A549 (cell line): ENCODE results near the gene NFRKB. TPM values are rescaled to one million over a fixed set of nuclear protein-coding genes. Genes with fewer than 3 reads are reported as not detected.

Source experiments
- ATAC-seq, 2 experiments: fragments of 200-7000 bp in 1 of 2; fragments of >200 bp in 1 of 2; cut with Nextera tagmentation in 1 of 2; cut with Tn5 transposase in 1 of 2; 3 replicates each; pipeline versions ENCODE4 v1.8.0 to v1.9.1; 2018 to 2020; ENCODE audit warnings: mild to moderate bottlenecking in 1 of 2, moderate library complexity in 1 of 2
- CTCF ChIA-PET: fragments of 300-600 bp; sonication (Branson Sonifier 250); formaldehyde crosslinking; extraction: SDS; loops from one replicate; lab custom pipeline; 2021; ENCODE audit warnings: antibody characterized with exemption, inconsistent platforms; lab: Yijun Ruan, JAX
- POLR2A ChIA-PET: fragments of 350-600 bp; formaldehyde crosslinking; extraction: SDS; loops from one replicate; lab custom pipeline; 2021; ENCODE audit warnings: antibody characterized with exemption, inconsistent platforms; lab: Yijun Ruan, JAX
- DNase-seq, 2 experiments: peaks; one replicate each; pipeline versions ENCODE4 v3.0.0 to v3.0.0-alpha.2; 2011 to 2016; ENCODE audit warnings: low read depth in 1 of 2, low spot score in 1 of 2
- FAIRE-seq: peaks from 2 replicates; lab custom pipeline; 2011; peaks lifted over from hg19 to GRCh38; lab: Jason Lieb, UNC
- H3K27ac ChIP-seq, 2 experiments: fragments of >200 bp; sonication (Bioruptor Twin); formaldehyde crosslinking; 3 replicates each; pipeline ENCODE4 v1.5.1; 2016 to 2017
- H3K4me1 ChIP-seq: fragments of >200 bp; sonication (Bioruptor Twin); formaldehyde crosslinking; 3 replicates; pipeline ENCODE4 v1.6.1; 2016
- H3K4me2 ChIP-seq: fragments of >200 bp; sonication (Bioruptor Twin); formaldehyde crosslinking; 3 replicates; pipeline ENCODE4 v1.6.1; 2016
- H3K4me3 ChIP-seq: fragments of >200 bp; sonication (Bioruptor Twin); formaldehyde crosslinking; 3 replicates; pipeline ENCODE4 v1.5.1; 2016
- H3K9me3 ChIP-seq: fragments of >200 bp; sonication (Bioruptor Twin); formaldehyde crosslinking; 3 replicates; pipeline ENCODE4 v1.6.1; 2016
- BHLHE40 ChIP-seq: IDR thresholded peaks from 2 replicates; pipeline ENCODE4 v1.6.1; 2012; ENCODE audit warnings: low read depth, low read length, inconsistent platforms
- CBX8 ChIP-seq: fragments of 200-600 bp; sonication (generic); IDR thresholded peaks from 2 replicates; pipeline ENCODE4 v1.6.1; 2016
- CHD2 ChIP-seq: fragments of 150-350 bp; IDR thresholded peaks from 2 replicates; pipeline ENCODE4 v1.6.1; 2014; ENCODE audit warnings: low read length; ENCODE audit not compliant: partially characterized antibody
- EHF ChIP-seq: fragments of 250-450 bp; sonication (Bioruptor Pico); IDR thresholded peaks from 2 replicates; pipeline ENCODE4 v1.5.0; 2020; ENCODE audit warnings: mild to moderate bottlenecking
- EP300 ChIP-seq, 2 experiments: fragments of >200 bp; sonication (Bioruptor Twin); formaldehyde crosslinking; IDR thresholded peaks; 2 replicates in 1 of 2; 3 replicates in 1 of 2; pipeline ENCODE4 v1.6.1; 2016 to 2017
- FOSL2 ChIP-seq, 2 experiments: fragments of 450-650 bp in 1 of 2; fragments of >200 bp in 1 of 2; sonication (Bioruptor Twin) in 1 of 2; formaldehyde crosslinking; IDR thresholded peaks; 2 replicates each; pipeline versions ENCODE4 v1.5.0 to v1.6.1; 2016 to 2020; ENCODE audit warnings: mild to moderate bottlenecking in 1 of 2, moderate library complexity in 1 of 2
- FOXS1 ChIP-seq: fragments of 250-450 bp; sonication (Bioruptor Pico); IDR thresholded peaks from 2 replicates; pipeline ENCODE4 v1.5.0; 2020; ENCODE audit warnings: mild to moderate bottlenecking, moderate library complexity
- GATA3 ChIP-seq: IDR thresholded peaks from 2 replicates; pipeline ENCODE4 v1.6.1; 2012; ENCODE audit warnings: borderline replicate concordance
- MAFK ChIP-seq: fragments of 450-650 bp; IDR thresholded peaks from 2 replicates; pipeline ENCODE4 v1.6.1; 2014; ENCODE audit not compliant: partially characterized antibody
- MYC ChIP-seq: IDR thresholded peaks from 2 replicates; pipeline ENCODE4 v1.6.1; 2012; ENCODE audit warnings: mild to moderate bottlenecking, inconsistent platforms, low read length, improper control_type of control experiment, borderline replicate concordance
- RARB ChIP-seq: fragments of 250-450 bp; sonication (Bioruptor Pico); IDR thresholded peaks from 2 replicates; pipeline ENCODE4 v1.8.0; 2021; ENCODE audit warnings: mild to moderate bottlenecking, moderate library complexity
- RFX5 ChIP-seq: fragments of 450-650 bp; IDR thresholded peaks from 2 replicates; pipeline ENCODE4 v1.7.1; 2014; ENCODE audit warnings: antibody characterized with exemption, mild to moderate bottlenecking, moderate library complexity
- TFCP2L1 ChIP-seq: fragments of 250-450 bp; sonication (Bioruptor Pico); IDR thresholded peaks from 2 replicates; pipeline ENCODE4 v1.5.0; 2021; ENCODE audit warnings: mild to moderate bottlenecking
- ZFP36 ChIP-seq: fragments of 450-650 bp; IDR thresholded peaks from 2 replicates; pipeline ENCODE4 v1.6.1; 2014; ENCODE audit warnings: borderline replicate concordance; ENCODE audit not compliant: partially characterized antibody
- ZSCAN20 ChIP-seq: fragments of 250-450 bp; sonication (Bioruptor Pico); IDR thresholded peaks from 2 replicates; pipeline ENCODE4 v1.8.0; 2022; ENCODE audit warnings: mild to moderate bottlenecking, moderate library complexity
- WGBS: methylation state at CpG from one replicate; pipeline ENCODE4 v1.1.6; 2017; ENCODE audit errors: missing lambda C conversion rate; 5-methylcytosine and 5-hydroxymethylcytosine counted together
- polyA plus RNA-seq, 4 experiments: library from polyadenylated mRNA; depleted of rRNA in 3 of 4; stranded (reverse); fragments of >200 nt; fragmentation: RNase III in 1 of 4; extraction: RNeasy Plus Mini Kit Qiagen cat#74134 plus additional on column Dnase treatment in 1 of 4; gene quantifications; 2 replicates in 3 of 4; 3 replicates in 1 of 4; pipeline ENCODE4 v1.2.3, GENCODE V29; 2011 to 2017
- TF ChIP-seq, protein P1 (sequence below): fragments of 150-350 bp; IDR thresholded peaks from 2 replicates; pipeline ENCODE4 v1.6.1; 2014; ENCODE audit warnings: low read depth, mild to moderate bottlenecking, low read length
- TF ChIP-seq, protein P2 (sequence below): fragments of >200 bp; sonication (Bioruptor Twin); formaldehyde crosslinking; IDR thresholded peaks from 3 replicates; pipeline ENCODE4 v1.5.1; 2016
- TF ChIP-seq, protein P3 (sequence below): fragments of 450-650 bp; IDR thresholded peaks from 2 replicates; pipeline ENCODE4 v1.6.1; 2014; ENCODE audit warnings: antibody characterized with exemption
- TF ChIP-seq, protein P4 (sequence below): IDR thresholded peaks from 2 replicates; pipeline ENCODE4 v1.6.1; 2012; ENCODE audit warnings: low read depth, borderline replicate concordance
- TF ChIP-seq, protein P5 (sequence below): fragments of 250-450 bp; sonication (Bioruptor Pico); IDR thresholded peaks from 2 replicates; pipeline ENCODE4 v1.5.0; 2021; ENCODE audit warnings: mild to moderate bottlenecking, moderate library complexity, borderline replicate concordance
- TF ChIP-seq, protein P6 (sequence below): fragments of >200 bp; sonication (Bioruptor Twin); formaldehyde crosslinking; IDR thresholded peaks from 3 replicates; pipeline ENCODE4 v1.6.1; 2016

NFRKB gene
- polyA plus RNA-seq, 2 of the 4 experiments (the other 2 are of a cell fraction) = 10.2 to 12.6 TPM

DNA sequence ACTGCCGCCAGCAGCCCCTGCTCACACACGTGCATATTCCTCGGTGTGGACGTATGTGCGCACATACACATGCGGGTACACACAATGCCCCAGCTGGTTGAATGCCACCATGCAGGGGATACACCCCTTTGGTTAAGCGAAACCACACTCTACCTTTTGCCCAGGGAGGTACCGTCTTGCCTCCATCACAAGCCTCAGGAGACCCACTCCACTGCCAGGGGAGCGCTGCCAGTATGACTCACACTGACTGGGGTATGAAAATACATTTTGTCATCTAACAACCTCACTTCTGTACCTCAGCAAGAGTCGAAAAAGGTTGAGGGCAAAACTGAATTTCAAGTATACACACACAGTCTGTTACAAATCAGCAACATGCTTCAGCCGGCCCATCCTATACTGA is 40.3 kb downstream of the NFRKB start:
- DNase-seq (no peak), FAIRE-seq (no peak), ATAC-seq (peak in 1 of 2 experiments; percentile 20; a peak in 3 of 6 replicates)
- ChIA-PET POLR2A (no interaction called here), CTCF (no interaction called here)
- Histone ChIP-seq H3K9me3 (no peaks in the 10 kb centered on the region), H3K4me2 (no peak overlapping the region), H3K4me3 (no peak overlapping the region), H3K4me1 (peaks cover 15% of the 10 kb centered on the region), H3K27ac (no peak overlapping the region)
- WGBS = 89% methylated on average over 5 of the region's 11 CpGs
- TF ChIP-seq ZFP36 (no peak), BHLHE40 (no peak), EHF (CRISPR knock-in tag) (no peak), MAFK (no peak), RFX5 (no peak)

DNA sequence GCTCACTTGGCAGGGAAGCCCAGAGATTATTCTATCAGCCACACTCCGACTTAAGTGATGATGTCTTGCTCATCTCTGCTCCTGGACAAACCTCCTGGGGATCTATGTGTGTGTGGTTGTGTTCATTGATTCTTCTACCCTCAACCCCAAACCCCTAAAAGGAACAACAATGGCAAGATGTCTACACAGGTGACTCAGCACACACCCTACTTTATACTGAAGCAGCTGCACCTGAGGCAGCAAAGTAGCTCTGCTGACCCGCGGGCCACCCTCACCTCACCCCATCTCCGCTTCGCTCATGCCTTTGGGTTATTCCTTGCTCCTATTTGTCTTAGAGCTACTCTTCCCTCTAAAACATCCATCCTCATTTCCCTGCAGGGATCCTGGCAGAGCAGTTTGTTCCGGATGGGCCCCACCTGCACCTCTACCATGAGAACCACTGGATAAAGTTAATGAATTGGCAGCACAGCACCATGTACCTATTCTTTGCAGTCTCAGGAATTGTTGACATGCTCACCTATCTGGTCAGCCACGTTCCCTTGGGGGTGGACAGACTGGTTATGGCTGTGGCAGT is 41.1 kb downstream of the NFRKB start:
- TF ChIP-seq, protein P1, sequence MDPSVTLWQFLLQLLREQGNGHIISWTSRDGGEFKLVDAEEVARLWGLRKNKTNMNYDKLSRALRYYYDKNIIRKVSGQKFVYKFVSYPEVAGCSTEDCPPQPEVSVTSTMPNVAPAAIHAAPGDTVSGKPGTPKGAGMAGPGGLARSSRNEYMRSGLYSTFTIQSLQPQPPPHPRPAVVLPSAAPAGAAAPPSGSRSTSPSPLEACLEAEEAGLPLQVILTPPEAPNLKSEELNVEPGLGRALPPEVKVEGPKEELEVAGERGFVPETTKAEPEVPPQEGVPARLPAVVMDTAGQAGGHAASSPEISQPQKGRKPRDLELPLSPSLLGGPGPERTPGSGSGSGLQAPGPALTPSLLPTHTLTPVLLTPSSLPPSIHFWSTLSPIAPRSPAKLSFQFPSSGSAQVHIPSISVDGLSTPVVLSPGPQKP = no peak
- TF ChIP-seq, protein P2, sequence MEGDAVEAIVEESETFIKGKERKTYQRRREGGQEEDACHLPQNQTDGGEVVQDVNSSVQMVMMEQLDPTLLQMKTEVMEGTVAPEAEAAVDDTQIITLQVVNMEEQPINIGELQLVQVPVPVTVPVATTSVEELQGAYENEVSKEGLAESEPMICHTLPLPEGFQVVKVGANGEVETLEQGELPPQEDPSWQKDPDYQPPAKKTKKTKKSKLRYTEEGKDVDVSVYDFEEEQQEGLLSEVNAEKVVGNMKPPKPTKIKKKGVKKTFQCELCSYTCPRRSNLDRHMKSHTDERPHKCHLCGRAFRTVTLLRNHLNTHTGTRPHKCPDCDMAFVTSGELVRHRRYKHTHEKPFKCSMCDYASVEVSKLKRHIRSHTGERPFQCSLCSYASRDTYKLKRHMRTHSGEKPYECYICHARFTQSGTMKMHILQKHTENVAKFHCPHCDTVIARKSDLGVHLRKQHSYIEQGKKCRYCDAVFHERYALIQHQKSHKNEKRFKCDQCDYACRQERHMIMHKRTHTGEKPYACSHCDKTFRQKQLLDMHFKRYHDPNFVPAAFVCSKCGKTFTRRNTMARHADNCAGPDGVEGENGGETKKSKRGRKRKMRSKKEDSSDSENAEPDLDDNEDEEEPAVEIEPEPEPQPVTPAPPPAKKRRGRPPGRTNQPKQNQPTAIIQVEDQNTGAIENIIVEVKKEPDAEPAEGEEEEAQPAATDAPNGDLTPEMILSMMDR = no peak
- TF ChIP-seq RFX5 = no peak
- TF ChIP-seq FOSL2 (IDR thresholded peaks at IDR 0.05) = no peak
- no peak for TF ChIP-seq FOSL2 (CRISPR knock-in tag; IDR thresholded peaks at IDR 0.05)
- no peak for TF ChIP-seq ZSCAN20
- no peak for TF ChIP-seq CHD2
- TF ChIP-seq ZFP36 = no peak
- no peak for TF ChIP-seq FOXS1 (CRISPR knock-in tag)
- TF ChIP-seq RARB (CRISPR knock-in tag) = no peak
- TF ChIP-seq, protein P3, sequence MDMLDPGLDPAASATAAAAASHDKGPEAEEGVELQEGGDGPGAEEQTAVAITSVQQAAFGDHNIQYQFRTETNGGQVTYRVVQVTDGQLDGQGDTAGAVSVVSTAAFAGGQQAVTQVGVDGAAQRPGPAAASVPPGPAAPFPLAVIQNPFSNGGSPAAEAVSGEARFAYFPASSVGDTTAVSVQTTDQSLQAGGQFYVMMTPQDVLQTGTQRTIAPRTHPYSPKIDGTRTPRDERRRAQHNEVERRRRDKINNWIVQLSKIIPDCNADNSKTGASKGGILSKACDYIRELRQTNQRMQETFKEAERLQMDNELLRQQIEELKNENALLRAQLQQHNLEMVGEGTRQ = no peak
- TF ChIP-seq EP300 (IDR thresholded peaks at IDR 0.05) = no peak
- TF ChIP-seq GATA3 = no peak
- no peak for TF ChIP-seq MYC
- TF ChIP-seq CBX8 = no peak
- TF ChIP-seq, protein P4, sequence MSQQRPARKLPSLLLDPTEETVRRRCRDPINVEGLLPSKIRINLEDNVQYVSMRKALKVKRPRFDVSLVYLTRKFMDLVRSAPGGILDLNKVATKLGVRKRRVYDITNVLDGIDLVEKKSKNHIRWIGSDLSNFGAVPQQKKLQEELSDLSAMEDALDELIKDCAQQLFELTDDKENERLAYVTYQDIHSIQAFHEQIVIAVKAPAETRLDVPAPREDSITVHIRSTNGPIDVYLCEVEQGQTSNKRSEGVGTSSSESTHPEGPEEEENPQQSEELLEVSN = no peak
- no peak for TF ChIP-seq TFCP2L1 (CRISPR knock-in tag)
- TF ChIP-seq, protein P5, sequence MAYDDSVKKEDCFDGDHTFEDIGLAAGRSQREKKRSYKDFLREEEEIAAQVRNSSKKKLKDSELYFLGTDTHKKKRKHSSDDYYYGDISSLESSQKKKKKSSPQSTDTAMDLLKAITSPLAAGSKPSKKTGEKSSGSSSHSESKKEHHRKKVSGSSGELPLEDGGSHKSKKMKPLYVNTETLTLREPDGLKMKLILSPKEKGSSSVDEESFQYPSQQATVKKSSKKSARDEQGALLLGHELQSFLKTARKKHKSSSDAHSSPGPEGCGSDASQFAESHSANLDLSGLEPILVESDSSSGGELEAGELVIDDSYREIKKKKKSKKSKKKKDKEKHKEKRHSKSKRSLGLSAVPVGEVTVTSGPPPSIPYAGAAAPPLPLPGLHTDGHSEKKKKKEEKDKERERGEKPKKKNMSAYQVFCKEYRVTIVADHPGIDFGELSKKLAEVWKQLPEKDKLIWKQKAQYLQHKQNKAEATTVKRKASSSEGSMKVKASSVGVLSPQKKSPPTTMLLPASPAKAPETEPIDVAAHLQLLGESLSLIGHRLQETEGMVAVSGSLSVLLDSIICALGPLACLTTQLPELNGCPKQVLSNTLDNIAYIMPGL (CRISPR knock-in tag) = no peak
- TF ChIP-seq, protein P6, sequence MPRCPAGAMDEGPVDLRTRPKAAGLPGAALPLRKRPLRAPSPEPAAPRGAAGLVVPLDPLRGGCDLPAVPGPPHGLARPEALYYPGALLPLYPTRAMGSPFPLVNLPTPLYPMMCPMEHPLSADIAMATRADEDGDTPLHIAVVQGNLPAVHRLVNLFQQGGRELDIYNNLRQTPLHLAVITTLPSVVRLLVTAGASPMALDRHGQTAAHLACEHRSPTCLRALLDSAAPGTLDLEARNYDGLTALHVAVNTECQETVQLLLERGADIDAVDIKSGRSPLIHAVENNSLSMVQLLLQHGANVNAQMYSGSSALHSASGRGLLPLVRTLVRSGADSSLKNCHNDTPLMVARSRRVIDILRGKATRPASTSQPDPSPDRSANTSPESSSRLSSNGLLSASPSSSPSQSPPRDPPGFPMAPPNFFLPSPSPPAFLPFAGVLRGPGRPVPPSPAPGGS = no peak
- Histone ChIP-seq H3K4me1 (peaks cover 15% of the 10 kb centered on the region), H3K4me3 (no peak overlapping the region), H3K9me3 (no peaks in the 10 kb centered on the region), H3K4me2 (peak overlapping the region; percentile 55), H3K27ac (peak overlapping the region; percentile 15 to 69; a peak in 3 of 6 replicates)
- peak; percentile 37 to 50; a peak in 4 of 6 replicates for ATAC-seq
- POLR2A ChIA-PET = no interaction called here
- FAIRE-seq = no peak
- no peak for DNase-seq
- WGBS = 87% methylated on average over 7 of the region's 7 CpGs
- CTCF ChIA-PET = no interaction called here
